NCI-H1105 treated with DMSO at 0.1 percent for 48 hours (cell line): ENCODE results near the gene ERC2.

Source experiments
- DNase-seq: peaks from one replicate; lab custom pipeline; 2025; lab: John Stamatoyannopoulos, UW

Gene ERC2

GRCh38 chr3:55675478-55675877, 792.8 kb downstream of the ERC2 start:
- DNase-seq = no peak

GRCh38 chr3:55673764-55674163, 794.5 kb downstream of the ERC2 start:
- no peak for DNase-seq

DNA sequence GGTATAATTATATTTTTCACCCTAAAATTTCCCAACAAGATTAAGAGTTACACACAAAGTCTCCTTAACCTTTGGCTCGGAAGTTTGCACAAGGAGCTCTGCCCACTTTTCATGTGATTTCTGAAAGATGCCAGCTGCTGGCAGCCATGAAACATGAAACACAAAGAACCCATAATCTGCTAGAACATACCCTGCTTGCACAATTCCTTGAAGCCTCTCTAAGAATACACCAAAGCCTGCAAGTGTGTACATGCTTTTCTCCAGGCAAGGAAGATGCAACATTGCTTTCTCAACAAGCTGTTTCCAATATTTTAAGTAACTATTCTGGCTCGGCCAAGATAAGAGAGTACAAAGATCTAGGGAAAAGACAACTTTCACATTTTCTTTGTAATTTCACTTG, 799.1 kb downstream of the ERC2 start:
- DNase-seq = no peak

DNA sequence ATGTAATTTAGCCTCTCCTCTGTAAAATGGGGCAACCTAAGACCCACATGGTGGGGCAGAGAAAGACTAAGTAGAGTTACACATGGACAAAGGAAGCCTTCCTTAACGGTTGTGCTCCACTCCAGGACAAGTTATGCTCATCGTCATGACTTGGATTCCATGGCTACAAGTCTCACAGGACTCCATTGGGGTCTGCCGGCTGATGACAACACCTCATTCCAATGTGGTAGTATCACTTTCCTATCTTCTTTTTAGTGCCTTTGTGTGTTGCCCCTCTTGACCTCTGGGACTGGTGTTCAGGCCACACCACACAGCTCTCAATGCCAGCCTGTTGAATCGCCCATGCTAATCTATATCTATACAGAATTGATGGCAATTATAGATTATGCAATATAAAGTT, 799.9 kb downstream of the ERC2 start:
- DNase-seq = no peak

DNA sequence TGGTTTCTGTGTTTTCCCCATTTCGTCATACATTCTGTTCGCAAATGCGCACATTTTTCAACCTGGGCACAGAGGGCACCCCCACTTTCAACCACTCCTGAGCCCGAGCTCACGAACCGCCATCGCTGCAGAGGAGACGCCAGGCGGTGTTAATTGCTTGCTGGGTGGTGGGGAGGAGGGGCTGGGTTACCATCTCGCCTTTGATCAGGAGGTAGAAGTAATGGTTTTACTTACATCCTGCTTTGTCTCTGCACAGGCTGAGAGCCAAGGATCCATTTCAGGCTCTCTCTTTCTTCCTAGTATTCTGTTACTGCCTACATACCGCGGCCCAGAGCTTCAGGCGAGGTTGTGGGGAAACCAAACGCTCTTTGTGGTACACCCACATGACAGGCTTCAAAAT, 803.9 kb downstream of the ERC2 start:
- no peak for DNase-seq

DNA sequence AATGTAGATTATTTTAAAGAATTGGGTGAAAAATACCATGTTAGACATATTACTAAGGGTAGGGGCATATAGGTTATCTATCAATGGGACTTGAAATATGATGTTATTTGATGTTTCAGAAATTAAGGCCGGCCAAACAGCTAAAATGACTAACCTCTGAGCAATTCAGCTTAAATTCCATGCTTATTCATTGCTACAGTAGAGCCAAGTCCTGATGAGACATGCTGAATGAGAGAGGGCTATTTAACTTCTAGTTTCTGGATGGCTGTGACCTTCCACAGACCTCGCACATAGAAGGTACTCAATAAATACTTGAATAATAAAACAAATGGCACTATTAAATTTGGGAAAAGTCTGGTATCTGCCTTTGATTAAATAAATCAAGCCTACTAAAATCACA, 805.6 kb downstream of the ERC2 start:
- DNase-seq = no peak

GRCh38 chr3:55661571-55661970, 806.7 kb downstream of the ERC2 start:
- DNase-seq = no peak

GRCh38 chr3:55661141-55661540, 807.1 kb downstream of the ERC2 start:
- no peak for DNase-seq

GRCh38 chr3:55660642-55661041, 807.6 kb downstream of the ERC2 start:
- no peak for DNase-seq

DNA sequence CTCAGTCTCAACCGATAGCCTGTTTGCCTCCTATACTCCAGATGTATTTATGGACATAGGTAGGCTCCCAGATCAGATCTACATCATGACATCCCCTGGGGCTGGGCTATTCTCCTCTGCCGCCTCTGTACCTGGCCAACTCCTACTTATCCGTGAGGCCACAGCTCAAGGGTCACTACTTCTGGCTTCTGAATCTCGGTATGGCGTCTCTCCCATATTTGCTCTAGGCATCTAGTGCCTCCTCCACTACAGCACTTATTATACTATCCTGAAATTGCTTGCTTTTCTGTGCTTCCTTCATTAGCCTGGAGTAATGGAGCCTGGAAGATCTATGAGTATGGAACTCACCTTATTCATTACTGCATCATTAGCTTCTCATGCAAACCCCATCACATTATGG, 808.6 kb downstream of the ERC2 start:
- DNase-seq = no peak

DNA sequence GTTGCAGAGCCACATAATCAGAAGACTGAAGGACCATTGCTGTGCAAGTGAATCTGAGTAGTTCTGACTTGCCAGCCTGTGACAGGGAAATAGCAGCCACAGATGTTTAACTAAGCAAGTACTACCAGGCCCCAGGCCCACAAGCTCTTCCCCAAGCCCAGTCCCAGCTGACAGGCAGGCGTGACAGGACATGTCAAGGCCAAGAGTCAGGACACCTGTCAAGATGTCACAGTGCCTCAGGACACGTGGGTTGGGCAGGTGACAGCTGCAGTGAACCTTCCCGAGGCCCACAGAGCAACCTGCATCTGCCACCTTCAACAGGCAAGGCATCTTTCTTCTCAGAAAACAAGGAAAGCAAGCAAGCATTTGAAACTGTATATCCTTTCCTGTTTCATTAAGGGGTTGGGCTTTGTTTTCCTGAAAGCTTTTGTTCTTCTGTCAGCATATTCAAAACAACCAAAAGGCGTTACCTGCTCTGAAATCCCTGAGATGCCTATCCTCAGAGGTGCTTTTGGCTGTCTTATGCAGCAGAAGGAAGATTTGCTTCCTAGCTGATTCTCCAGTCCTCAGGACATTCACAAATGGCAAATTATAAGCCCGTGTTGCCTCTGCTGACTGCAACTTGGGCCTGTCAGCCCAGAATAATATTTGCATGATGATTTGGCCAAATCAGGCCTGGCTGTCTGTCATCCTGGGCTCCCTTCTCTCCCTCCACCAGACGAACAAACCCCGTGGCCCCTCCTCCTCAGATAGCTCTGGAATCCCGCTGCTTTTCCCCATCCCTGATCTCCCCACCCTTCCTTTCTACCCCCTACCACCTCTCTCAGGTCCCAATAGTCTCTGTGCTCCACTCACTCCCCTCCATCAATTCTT, 809.3 kb downstream of the ERC2 start:
- DNase-seq = peak; percentile 11

DNA sequence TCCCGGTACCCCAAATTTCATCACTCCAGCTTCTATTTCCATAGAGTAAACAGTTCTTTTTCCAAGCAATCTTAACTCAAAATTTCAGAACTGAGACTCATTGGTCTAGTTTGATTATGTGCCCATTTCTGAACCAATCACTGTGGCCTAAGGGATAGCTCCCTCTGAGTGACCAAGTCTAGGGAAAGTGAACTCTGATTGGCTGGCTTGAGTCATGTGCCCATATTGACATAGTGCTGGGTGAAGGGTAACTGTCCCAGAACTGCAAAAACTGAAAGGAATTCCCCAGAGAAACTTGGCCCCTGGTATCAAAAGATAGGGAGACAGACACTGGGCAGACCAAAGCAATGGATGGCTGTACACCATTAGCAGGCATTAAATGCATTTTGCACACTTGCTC, 810.0 kb downstream of the ERC2 start:
- DNase-seq = no peak

GRCh38 chr3:55655544-55655943, 812.7 kb downstream of the ERC2 start:
- DNase-seq = no peak

- no peak for DNase-seq
These were observed 814.0 kb downstream of the ERC2 start for GRCh38 chr3:55654123-55654760.

GRCh38 chr3:55651011-55651410, 817.3 kb downstream of the ERC2 start:
- DNase-seq = no peak

GRCh38 chr3:55650011-55650410, 818.3 kb downstream of the ERC2 start:
- no peak for DNase-seq

DNA sequence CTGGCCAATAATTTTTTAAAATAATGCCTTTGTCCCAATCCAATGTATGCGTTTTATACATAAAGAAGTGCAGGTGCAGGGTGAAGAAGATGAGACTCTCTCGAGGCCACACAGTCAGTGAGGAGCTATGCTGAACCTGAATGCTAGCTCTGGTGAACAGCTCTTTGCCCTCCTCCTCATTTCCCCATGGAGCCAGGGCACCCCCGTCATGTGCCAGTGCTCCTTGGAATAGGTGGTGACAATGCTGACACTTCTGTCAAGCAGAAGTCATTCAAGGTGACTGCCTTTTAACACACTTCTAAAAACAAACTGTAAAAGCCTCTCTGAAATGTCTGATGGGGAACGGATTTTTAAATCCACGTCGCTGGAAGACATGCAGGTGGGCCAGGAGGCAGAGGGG, 818.7 kb downstream of the ERC2 start:
- no peak for DNase-seq

DNA sequence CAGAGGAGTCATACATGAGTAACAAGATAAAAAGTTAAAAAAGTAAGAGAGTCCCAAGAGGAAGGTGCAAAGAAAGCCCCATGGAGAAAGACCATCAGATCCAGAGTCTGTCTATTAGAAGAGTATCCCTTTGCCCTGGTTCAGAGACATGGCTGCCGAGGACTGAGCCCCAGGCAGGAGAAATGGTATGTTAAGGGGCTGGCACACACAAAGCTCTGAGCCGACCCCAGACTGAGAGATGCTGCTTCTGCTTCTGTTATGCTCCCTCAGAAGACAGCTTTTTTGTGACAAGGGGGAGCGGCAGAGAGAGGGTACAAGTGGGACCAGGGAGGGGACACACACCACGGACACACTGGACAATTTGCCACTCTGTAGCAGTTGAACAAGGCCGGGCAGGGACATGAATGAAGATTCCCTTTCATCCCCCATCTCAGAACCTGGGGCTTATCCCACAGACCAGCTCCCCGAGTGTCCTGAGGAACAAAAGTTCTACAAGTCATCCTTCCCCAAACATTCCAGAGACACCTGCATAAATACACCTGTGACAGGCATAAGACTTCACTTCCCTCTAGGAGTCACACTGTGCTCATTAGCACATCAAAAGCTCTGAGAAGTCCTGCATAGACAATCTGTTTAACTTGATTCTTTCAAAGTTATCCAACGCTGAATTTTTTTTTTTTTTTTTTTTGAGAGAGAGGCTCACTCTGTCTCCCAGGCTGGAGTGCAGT, 819.5 kb downstream of the ERC2 start:
- DNase-seq = no peak

GRCh38 chr3:55647670-55648069, 820.6 kb downstream of the ERC2 start:
- DNase-seq = no peak

DNA sequence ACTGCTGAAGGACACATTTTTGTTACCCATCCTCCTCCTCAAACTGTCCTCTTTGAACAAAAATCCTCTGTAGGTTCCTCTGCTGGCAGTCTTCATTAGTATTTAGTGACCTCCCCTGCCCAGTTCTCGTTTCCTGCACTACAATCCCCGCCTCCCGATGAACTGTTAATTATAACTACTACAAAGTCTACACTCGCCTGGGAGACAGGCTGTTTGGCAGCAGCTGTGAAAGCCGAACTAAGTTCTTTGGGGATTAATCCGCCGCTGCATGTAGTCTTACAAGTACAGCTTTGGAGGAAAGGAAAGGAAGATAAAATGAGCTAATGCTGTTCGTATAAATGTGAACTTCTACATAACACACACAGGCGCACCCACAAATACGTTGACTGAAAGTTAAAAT, 821.2 kb downstream of the ERC2 start:
- DNase-seq = no peak

DNA sequence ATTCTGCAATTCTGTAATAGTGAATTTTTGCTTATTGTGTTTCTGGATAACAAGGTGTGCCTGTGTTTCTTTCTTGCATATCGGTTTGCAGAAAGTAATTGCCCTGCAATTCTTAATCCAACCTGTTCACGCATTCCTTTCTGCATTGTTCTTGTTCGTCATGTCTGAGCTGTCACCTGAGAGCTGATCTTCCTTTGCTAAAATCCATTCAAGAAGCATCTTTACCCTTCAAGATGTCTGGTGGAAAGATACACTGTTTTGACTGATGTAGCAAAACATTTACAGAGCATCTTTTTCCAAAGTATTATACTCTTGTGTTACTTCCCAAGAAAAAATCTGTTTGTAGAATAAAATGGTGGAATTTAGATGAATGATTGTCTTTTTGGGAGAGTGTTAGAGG, 822.1 kb downstream of the ERC2 start:
- no peak for DNase-seq

DNA sequence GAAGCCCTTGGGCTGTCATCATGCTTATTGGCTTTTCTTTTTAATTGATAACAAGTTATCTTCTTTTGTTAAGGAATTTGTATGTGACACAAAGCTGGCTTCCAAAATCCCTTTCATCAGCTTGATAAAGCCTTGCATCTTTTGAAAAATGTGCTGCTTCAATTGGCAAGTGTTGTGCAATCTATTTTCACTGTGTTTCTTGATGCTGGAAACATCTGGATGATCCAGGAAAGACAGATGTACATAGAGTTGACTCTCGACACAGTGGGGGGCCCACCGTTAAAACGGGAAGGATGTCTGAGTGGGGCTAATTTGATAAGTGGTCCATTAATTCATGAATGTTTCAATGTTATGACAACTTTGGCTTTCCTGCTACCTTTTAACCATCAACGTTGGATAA, 822.8 kb downstream of the ERC2 start:
- no peak for DNase-seq

GRCh38 chr3:55643283-55643682, 825.0 kb downstream of the ERC2 start:
- DNase-seq = no peak
